Activated CD4-positive, alpha-beta T cell treated with anti-CD3 and anti-CD28 coated beads for 1 hour (primary cell): Measurements from ENCODE around the gene SCYGR1.
"Not testable (repeated sequence)": the region's sequence is repeated elsewhere in the genome, so short reads cannot be mapped to it uniquely, and the experiment has no call there.

Source experiments
- DNase-seq: peaks from one replicate; pipeline ENCODE4 v3.0.0-alpha.2; 2020

Gene SCYGR1

DNA sequence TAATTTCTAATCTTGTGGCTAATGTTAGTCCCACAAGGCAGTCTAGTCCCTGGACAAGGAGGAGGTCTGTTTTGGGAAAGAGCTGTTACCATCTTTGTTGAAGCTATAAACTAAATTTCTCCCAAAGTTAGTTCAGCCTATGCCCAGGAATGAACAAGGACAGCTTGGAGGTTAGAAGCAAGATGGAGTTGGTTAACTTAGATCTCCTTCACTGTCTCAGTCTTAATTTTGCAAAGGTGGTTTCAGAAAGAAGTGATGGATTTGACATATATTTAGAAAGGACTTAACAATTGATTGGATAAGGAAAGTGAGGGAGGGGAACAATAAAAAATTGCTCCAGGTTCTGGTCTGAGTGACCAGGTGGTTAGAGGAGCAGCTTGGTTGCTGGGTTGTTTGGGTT, 14.6 kb upstream of the SCYGR1 start:
- DNase-seq: no peak

DNA sequence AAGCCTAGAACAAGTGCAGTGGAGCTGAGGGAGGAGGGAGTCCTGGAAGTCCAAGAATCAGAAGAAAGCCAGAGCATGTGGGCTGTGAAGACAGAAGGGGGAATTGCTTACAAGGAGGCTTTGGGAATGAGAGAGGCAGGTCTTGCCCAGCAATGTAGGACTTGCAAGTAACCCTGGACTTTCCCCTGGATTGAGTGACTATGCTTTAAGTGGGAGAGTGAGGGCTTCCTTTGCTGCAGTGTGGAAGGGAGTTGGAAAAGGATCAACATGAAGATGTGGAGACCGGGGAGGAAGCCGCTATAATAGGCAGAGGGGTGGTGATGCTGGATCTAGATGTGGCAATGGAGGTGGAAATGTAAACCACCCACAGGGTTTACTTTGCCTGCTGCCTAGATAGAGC, 13.8 kb upstream of the SCYGR1 start:
- no peak for DNase-seq

DNA sequence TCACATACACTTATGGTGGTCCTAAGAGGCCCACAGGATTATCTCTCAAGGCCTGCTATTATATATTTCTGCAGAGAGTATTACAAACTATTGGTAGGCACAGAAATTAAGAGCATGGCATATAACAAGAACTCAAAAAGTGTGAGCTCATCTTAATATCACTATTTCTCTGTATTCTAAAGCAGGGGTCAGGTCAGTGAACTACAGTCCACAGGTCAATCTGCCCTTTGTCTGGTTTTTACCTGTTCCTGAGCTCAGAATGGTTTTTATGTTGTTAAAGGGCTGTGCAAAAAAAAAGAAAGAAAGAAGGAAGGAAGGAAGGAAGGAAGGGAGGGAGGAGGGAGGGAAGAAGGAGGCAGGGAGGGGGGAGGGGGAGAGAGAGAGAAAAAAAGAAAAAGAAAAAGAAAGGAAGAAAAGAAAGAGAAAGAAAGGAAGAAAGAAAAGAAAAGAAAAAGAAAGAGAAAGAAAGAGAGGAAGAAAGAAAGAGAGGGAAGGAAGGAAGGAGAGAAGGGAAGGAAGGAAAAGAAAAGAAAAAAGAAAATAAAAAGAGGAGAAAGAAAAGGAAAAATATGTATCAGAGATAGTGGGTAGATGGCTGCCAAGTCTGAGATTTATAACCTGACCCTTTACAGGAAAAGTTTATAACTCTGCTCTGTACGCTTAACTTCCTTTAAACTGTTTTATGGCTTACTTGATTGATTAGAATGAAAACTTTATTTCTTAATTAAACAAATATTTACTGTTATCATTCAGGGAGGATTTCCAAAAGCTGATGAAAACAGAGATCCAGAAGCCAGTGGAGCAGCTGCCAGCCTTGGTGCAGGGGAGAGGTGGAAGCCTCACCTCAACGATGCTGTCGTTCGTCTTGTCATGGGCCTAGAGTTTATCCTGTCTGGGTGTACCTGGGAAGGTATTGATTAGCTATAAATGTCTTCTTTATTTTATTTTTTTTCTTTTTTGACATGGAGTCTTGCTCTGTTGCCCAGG, 11.2 kb upstream of the SCYGR1 start:
- DNase-seq: no peak

DNA sequence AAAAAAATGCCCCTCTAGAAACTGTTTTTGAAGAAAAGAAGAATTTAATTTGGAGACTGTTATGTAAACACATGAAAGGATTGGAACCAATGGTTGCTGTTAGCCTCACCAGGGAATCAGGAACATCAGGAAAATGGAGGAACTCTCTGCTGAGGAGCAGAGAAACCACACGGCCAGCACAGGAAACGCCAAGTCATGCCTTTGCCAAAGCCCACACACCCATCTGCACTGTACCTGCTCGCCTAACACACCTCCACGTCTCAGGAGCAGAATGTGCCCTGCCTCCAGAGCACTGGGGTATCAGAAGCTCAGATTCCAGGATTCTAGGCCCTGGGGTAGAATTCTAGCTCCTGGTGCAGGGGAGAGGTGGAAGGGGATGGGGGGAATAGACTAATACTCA, 9.8 kb upstream of the SCYGR1 start:
- DNase-seq: no peak

DNA sequence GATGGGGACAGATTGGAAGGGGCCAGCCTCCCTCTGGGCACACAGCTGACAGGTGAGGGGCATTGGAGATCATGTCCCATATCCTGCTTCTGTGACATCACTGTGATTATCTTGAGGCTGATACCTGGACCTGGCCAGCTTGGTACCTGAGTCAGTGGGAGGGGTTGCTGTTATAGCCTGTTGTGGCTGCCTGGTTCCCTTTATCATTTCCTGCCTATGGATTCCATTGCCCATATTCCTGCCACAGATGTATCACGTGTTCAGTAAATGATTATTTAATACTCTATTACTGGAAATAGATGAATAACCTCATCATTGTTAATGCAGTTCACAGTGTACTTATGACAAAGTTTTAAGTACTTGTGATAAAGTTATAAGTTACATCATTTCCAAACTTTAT, 7.8 kb upstream of the SCYGR1 start:
- no peak for DNase-seq

DNA sequence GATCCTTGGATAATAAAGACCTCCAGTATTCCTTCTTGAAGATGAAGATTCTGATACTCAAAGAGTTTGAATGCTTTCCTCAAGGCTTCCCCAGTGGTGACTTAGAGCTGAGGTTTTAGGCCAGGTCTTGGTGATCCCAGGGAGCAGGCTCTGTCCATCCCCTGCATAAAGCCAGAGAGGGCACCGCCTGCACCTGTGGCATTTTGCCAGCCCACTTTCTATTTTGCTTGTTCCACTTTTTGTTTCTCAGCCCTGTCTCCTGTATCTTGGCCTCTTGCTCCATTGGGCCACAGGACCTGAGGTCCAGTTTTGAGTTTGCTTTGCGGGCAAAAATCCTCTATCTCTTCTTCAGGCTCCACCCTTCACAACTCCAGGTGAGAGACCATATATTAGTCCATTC, 6.7 kb upstream of the SCYGR1 start:
- no peak for DNase-seq

DNA sequence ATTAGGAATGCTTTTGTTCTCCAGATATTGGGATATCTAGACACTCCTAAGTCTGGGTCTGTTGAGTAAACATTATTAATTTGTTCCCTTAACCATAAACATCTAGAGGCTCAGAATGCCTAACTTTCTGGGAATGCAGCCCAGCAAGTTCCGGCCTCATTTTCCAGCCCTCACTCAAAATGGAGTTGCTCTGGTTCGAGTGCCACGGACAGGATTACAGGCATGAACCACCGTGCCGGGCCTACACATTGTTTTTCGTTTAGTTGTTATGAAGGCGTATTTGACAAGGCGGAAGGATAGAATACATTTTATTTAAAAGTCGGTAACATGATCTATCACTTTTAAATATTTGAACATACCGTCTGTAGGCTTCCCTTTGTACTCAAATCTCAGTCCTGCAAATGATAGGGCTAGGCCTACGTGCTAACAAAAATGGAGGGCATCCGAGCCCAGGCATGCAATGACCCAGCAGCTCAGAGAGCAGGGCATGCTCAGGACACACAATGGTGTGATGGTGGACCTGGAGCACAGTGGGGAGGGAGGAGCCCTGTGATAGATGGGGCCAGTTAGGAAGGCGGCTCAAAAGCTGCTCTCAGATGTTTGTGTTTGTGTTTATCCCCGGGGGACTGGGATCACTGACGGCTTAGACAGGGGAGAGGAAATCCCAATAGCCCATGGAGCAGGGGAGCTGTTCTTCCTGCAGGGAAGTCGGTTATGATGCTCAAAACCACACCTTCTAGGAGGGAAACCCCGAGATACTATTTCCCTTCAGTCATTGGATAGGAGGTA, 2.9 kb upstream of the SCYGR1 start:
- DNase-seq: no peak

DNA sequence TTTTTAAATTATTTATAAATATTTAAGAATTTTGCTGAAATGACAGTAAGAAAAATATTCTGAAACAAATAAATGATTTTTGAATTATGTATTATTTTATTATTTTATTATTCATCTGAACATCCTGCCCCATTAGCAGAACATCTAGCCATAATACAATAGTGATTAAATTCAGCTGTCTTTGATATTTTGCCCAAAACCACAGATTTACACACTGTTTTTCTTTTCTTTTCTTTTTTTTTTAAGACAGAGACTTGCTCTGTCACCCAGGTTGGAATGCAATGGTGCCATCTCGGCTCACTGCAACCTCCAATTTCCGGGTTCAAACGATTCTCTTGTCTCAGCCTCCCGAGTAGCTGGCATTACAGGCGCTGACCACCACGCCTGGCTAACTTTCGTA, 1.9 kb upstream of the SCYGR1 start:
- DNase-seq: no peak

DNA sequence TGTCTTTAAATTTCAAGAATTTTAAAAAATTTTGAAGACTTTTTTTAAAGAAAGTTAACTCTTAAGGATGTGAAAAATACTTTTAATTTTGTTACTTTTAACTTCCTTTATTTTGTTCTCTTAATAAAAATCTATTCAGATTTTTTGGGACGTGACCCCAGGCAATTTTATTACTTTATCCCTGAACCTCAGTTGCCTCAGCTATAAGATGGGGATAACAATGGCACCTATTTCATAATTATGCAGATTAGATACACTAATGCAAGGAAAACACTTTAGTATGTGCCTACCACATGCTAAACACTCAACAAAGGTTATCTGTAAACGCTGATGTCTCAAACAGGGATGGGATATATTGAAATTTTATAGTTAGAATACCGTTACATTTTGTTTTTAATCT, 1.5 kb upstream of the SCYGR1 start:
- no peak for DNase-seq

DNA sequence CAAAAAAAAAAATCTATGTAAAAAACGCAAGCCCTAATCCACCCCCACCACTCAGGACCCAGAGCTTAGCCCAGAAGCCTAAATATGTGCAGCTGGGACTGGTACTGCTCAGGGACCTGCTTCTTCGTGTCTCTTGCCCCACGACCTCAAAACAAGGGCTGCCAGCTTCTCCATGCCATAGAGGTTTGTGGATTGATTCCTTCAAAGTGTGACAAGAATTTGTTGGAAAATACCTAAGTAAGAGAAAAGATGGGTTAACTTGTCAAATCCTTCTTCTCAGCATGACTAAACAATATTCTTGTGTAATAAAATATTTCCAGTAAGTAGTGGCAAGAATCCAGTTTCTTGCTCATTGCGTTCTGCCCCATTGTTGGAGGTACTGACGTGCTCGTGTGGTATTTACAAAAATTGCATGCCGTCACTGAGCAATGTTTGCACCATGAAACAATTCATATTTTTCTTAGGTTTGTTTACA, 825 bp upstream of the SCYGR1 start:
- no peak for DNase-seq

DNA sequence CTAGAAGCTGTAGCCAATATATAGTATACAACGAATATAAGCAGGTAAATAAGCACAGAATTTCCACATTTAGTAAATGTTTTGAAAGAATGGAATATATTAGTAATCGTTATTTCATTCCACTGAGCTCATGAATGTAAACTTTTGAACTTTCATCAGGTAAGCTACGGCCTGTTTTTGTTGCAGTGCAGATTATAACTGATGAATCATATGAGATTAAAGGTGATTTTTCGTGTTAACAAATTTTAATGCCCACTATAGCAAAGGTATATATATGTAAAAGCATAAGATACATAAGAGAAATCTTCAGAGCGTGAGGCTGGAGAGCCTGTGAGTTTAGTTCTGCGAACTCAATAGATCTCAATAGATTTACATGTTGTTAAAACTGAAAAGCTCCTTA, 1.1 kb downstream of the SCYGR1 start:
- DNase-seq: no peak

DNA sequence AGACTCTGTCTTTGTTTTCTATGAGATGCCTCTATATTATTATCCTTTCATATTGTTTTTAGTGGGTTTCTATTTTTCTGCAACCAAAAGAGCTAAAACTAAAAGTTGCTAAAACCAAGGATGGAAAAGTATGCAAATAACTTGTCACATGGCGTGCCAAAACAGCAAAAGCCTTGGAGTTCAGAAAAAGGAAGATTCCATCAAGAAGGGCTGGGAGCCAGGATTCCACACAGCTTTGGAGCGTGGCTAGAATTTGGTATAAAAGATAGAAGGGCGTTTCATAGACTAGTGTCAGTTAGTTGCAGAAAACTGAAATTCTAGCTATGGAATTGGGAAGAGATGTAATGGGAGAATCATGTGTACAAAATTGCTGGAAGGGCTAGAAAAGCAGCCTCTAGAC, 4.1 kb downstream of the SCYGR1 start:
- DNase-seq: no peak

DNA sequence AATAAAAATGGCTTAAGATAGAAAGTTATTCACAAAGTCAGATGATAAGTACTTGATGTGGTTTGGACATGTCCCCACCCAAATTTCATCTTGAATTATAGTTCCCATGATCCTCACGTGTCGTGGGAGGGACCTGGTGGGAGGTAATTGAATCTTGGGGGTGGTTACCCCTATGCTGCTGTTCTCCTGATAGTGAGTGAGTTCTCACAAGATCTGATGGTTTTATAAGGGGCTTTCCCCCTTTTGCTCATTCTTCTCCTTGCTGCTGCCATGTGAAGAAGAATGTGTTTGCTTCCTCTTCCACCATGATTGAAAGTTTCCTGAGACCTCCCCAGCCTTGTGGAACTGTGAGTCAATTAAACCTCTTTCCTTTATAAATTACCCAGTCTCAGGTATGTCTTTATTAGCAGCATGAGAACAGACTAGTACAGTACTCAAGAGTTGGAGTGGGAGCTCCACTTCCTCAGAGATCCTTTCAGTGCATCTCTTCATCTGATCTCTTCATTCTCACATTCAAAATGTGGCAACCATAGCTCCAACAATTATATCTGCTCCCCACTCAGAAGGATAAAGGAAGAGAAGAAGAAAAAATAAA, 5.4 kb downstream of the SCYGR1 start:
- not testable (repeated sequence) for DNase-seq

DNA sequence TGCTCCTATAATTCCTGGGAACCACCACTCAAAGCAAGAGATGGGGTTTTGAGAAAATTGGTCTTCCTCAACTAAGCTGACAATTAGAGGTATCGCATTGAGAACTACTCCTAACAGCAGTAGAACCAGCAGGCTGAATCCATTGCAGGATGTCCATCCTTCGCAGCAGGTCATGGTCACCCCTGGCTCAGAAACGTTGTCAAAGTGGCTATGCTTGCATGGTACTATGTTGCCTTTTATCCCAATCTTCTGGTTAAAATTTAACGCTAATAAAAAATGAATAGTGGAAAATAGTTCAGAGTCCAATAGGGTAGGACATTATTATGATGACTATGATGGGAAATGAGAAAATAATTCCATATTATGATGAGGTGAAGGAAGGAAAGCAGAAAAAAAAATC, 8.7 kb downstream of the SCYGR1 start, which contains the start of gene TM4SF20:
Gene TM4SF20, minus strand, starts transcription at position 212 of the 400 bp plus-strand sequence. Its CDS starts 38 bp downstream, at position 174.
- DNase-seq: no peak

DNA sequence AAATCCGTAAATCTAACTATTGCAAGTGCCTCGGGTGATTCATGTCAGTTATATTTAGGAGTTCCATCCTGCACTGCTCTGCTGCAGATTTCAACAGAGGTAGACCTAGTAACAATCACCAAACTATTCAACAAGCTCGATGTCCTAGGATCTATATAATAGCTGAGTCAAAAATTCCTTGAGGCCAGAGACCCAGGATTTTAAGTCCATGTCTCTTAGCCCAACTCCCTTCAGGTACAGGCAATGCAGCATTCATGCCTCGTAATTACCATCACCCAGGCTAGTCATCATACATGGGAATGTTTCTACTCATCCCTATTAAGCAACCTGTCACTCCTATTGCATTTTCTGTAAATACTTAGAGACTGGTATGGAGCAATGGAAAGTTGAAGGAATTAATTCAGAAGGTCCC, 9.4 kb downstream of the SCYGR1 start:
- no peak for DNase-seq

DNA sequence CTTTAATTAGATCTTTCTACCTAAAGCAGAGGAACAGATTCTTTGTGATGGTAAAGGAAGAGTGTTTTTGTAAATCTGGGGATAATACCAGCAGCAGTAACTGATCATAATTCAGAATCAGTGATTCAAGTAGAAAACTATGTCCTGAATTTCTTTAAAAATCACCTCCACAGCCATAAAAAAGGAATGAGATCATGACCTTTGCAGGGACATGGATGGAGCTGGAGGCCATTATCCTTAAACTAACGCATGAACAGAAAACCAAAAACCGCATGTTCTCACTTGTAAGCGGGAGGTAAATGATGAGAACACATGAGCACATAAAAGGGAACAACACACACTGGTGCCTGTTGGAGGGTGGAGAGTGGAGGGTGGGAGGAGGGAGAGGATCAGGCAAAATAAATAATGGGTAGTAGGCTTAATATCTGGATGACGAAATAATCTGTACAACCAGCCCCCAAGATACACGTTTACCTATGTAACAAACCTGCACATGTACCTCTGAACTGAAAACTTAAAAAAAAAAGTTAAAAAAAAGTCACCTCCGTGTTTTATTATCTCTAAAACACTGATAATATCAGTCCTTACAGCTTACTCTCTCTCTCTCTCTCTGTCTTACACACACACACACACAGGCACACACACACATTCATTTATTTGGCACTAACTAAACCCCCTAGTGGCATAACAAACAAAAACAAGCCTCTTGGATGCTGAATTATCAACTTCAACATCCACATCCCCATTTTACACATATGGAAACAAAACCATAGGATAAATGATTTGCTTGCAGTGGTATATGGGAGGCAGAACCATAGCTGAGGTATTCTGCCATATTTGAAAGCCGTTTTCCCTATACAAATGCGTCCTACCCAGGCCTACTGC, 10.0 kb downstream of the SCYGR1 start:
- no peak for DNase-seq

DNA sequence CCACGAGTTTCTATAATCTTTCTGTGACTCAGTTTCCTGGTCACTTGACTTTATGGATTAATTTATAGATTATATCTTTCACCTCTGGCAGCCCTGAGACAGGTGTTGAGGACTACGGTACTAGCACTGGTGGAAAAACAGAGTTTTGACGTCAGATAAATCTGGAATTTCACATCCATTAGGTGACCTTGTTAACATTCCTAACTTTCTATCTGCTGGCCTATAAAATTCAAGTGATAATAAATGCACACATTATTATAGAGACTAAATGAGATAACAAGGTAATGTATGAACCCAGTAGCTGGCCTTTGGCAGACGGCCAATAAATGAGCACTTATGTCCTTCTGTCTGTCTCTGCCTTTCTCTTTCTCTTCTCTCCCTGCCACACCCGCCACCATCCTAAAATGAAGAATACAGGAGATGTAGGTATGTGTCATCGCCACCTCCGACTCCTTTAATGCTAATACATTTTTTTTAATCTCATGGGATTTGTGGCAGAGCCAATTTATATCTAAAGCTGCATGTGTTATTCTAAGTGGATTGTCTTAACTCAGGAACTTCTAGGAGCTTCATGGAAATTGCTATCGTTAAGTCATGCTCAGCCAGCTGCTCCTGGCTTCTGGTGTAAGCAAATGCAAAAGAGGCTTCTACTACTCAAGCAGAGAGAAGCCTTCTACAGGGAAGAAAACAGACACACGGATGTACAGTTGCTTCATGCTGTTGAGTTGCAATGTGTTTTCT, 10.9 kb downstream of the SCYGR1 start:
- DNase-seq: no peak

DNA sequence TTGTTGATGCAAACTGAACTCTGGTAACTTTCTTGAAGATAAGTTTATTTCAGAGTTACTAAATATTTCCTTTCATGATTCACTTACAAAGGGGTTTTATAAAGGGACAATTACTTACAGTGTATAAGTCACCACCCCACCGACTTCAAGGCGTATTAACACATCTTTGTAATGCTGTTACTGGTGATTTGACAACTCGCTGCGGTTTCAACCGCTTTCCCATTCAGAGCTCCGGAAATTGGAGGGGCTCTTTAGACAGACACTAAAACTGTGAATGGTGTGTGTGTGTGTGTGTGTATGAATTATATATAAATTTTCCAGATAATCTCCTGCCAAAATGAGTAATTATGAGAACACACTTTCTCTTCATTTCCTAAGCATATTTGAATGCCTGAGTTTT, 13.6 kb downstream of the SCYGR1 start:
- DNase-seq: no peak

DNA sequence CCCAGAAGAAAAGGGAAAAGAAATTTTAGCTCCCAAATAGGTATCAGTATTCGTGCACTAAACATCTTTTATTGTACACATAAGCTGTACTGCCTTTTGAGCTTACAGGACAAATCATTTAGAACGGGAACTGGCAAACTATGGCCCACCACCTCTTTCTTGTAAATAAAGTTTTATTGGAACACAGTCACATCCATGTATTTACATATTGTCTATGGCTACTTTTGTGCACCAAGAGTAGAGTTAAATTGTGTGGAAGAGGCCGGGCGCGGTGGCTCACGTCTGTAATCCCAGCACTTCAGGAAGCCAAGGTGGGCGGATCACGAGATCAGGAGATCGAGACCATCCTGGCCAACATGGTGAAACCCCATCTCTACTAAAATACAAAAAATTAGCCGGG, 14.4 kb downstream of the SCYGR1 start:
- DNase-seq: no peak

DNA sequence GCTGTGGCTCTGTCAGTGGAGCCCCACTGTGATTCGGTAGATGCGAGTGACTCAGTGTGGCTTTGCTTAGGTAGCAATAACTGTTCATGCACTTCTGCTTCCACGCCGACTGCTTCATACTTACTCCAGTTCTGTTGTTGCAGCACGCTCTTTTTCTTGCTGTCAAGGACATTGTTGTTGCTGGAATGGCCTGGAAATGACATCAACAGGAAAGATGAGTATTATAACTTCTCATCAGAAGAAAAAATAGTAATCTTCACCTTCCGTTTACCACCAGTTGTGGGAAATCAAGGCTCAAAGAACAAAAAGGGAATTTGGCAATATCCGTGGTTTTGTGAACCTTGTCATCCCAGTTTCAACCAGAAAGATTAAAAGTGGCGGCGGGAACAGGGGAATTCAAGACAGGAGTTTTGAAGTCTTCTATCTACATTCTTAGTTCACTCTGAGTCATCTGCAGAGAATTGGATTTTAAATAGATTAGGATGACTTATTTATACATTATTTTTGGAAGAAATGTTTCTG, 16.9 kb downstream of the SCYGR1 start:
- DNase-seq: no peak

DNA sequence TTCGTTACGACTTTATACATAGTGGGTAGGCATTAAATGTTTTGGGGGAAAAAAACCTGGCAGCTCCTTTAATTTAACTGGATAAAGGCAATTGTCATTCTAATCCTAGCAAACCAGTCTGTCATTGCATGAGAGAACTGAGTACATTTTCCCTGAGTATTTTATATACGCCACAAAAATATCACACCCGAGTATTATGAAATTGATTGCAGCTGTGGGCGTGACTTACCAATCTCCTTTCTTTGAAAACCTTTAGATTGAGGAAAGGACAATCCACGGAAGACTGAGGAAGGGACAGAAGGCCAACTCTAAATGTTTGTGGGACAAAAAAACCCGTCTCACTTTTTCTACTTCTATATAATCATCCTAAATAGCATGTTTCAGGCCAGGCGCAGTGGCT, 17.7 kb downstream of the SCYGR1 start:
- DNase-seq: no peak
